CD4-positive, alpha-beta T cell (primary cell): ENCODE results near the gene HSPB7. TPM values are rescaled to one million over a fixed set of nuclear protein-coding genes. Genes with fewer than 3 reads are reported as not detected.
"Not testable (repeated sequence)": the region's sequence is repeated elsewhere in the genome, so short reads cannot be mapped to it uniquely, and the experiment has no call there.

Experiments
- ATAC-seq: fragments of 200-7000 bp; cut with Tn5 transposase; one replicate; pipeline ENCODE4 v1.10.0; 2022; ENCODE audit warnings: mild to moderate bottlenecking; ENCODE audit not compliant: poor library complexity
- CTCF ChIA-PET: fragments of 350-600 bp; sonication (Branson Sonifier 250); formaldehyde crosslinking; loops from one replicate; lab custom pipeline; 2021; ENCODE audit warnings: antibody characterized with exemption, inconsistent platforms; lab: Charles Lee
- POLR2A ChIA-PET: fragments of 350-600 bp; sonication (Branson Sonifier 250); formaldehyde crosslinking; loops from one replicate; lab custom pipeline; 2021; ENCODE audit warnings: antibody characterized with exemption, inconsistent platforms; lab: Charles Lee
- DNase-seq, 14 experiments: peaks; one replicate each; pipeline ENCODE4 v3.0.0-alpha.2; 2013 to 2020; ENCODE audit warnings: mixed read lengths in 2 of 14
- H3K27ac ChIP-seq, 2 donors: one replicate each; pipeline versions ENCODE4 v1.5.1 to v1.7.0; 2013; ENCODE audit warnings: low read length in 2 of 2, low read depth in 1 of 2, mild to moderate bottlenecking in 1 of 2
- H3K27me3 ChIP-seq, 2 experiments: 1 replicate in 1 of 2; 2 replicates in 1 of 2; pipeline versions ENCODE4 v1.6.1 to v1.7.0; 2013; ENCODE audit warnings: low read length in 2 of 2, control low read depth in 1 of 2, mild to moderate bottlenecking in 1 of 2, moderate library complexity in 1 of 2; ENCODE audit not compliant: insufficient read depth in 2 of 2, control insufficient read depth in 1 of 2
- H3K36me3 ChIP-seq: one replicate; pipeline ENCODE4 v1.6.1; 2013; ENCODE audit warnings: low read length, control low read depth; ENCODE audit not compliant: insufficient read depth
- H3K4me1 ChIP-seq: one replicate; pipeline ENCODE4 v1.6.1; 2013; ENCODE audit warnings: low read length, control low read depth; ENCODE audit not compliant: insufficient read depth
- H3K4me3 ChIP-seq: one replicate; pipeline ENCODE4 v1.5.1; 2013; ENCODE audit warnings: mild to moderate bottlenecking, low read length, moderate library complexity
- H3K9me3 ChIP-seq, 2 experiments: 1 replicate in 1 of 2; 2 replicates in 1 of 2; pipeline versions ENCODE4 v1.6.1 to v1.7.0; 2013; ENCODE audit warnings: low read length in 2 of 2, mild to moderate bottlenecking in 2 of 2, control low read depth in 1 of 2, moderate library complexity in 1 of 2; ENCODE audit not compliant: control insufficient read depth in 1 of 2, insufficient read depth in 1 of 2
- H3K27ac Mint-ChIP-seq: one replicate; pipeline ENCODE4 v1.8.0; 2020; ENCODE audit warnings: mixed read lengths
- H3K27me3 Mint-ChIP-seq: one replicate; pipeline ENCODE4 v1.8.0; 2021; ENCODE audit warnings: mixed read lengths
- H3K36me3 Mint-ChIP-seq: one replicate; pipeline ENCODE4 v1.8.0; 2021; ENCODE audit warnings: low read depth, mixed read lengths
- H3K4me1 Mint-ChIP-seq: one replicate; pipeline ENCODE4 v1.8.0; 2021; ENCODE audit warnings: low read depth, mixed read lengths
- H3K4me3 Mint-ChIP-seq: one replicate; pipeline ENCODE4 v1.8.0; 2020; ENCODE audit warnings: mild to moderate bottlenecking, mixed read lengths
- H3K9me3 Mint-ChIP-seq: one replicate; pipeline ENCODE4 v1.8.0; 2020; ENCODE audit warnings: mixed read lengths
- intact Hi-C, 2 experiments: fragments of 100-400 bp; cut with DNase I in 1 of 2; cut with micrococcal nuclease in 1 of 2; formaldehyde crosslinking; loops; one replicate each; pipeline versions ENCODE4 v1.15.1 to v1.9.0; 2023 to 2025; cut with DNase I, micrococcal nuclease
- total RNA-seq, 174 experiments: library from RNA in 2 of 174; stranded (reverse) in 2 of 174; gene quantifications; one replicate each; pipeline ENCODE4 v1.2.3 and lab custom pipeline; 2021 to 2026
- TF ChIP-seq, protein P1 (sequence below): fragments of 200-600 bp; IDR thresholded peaks from one replicate; pipeline ENCODE4 v1.8.0; 2022; ENCODE audit warnings: antibody characterized with exemption, mild to moderate bottlenecking

Gene HSPB7
- total RNA-seq, 2 experiments from 2014 or later: not detected

GRCh38 chr1:16028237-16029002, 10.6 kb upstream of the HSPB7 start:
- TF ChIP-seq, protein P1, sequence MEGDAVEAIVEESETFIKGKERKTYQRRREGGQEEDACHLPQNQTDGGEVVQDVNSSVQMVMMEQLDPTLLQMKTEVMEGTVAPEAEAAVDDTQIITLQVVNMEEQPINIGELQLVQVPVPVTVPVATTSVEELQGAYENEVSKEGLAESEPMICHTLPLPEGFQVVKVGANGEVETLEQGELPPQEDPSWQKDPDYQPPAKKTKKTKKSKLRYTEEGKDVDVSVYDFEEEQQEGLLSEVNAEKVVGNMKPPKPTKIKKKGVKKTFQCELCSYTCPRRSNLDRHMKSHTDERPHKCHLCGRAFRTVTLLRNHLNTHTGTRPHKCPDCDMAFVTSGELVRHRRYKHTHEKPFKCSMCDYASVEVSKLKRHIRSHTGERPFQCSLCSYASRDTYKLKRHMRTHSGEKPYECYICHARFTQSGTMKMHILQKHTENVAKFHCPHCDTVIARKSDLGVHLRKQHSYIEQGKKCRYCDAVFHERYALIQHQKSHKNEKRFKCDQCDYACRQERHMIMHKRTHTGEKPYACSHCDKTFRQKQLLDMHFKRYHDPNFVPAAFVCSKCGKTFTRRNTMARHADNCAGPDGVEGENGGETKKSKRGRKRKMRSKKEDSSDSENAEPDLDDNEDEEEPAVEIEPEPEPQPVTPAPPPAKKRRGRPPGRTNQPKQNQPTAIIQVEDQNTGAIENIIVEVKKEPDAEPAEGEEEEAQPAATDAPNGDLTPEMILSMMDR: no peak

GRCh38 chr1:16026723-16027484, 9.1 kb upstream of the HSPB7 start:
- TF ChIP-seq, protein P1: no peak
- ChIA-PET CTCF (no interaction called here), POLR2A (no interaction called here)
- Mint-ChIP-seq H3K9me3 (no peaks in the 10 kb centered on the region), H3K27ac (no peak overlapping the region), H3K36me3 (no peaks in the 10 kb centered on the region), H3K27me3 (peaks cover 35% of the 10 kb centered on the region), H3K4me3 (no peak overlapping the region), H3K4me1 (no peaks in the 10 kb centered on the region)
- DNase-seq: peak in 12 of 14 experiments; percentile 12 to 63 (median 36)
- Histone ChIP-seq H3K27ac (no peak overlapping the region), H3K9me3 (peaks cover 0 to 9% of the 10 kb centered on the region in 2 experiments), H3K27me3 (peaks cover 14 to 19% of the 10 kb centered on the region in 2 experiments), H3K4me3 (peak overlapping the region; percentile 17), H3K36me3 (no peaks in the 10 kb centered on the region), H3K4me1 (peaks cover 11% of the 10 kb centered on the region)
- peak; percentile 85 for ATAC-seq
- intact Hi-C loops: no loop called here

More at GRCh38 chr1:16028237-16029002, 10.6 kb upstream of the HSPB7 start:
- no peaks in the 10 kb centered on the region for H3K36me3 ChIP-seq
- no peaks in the 10 kb centered on the region for H3K36me3 Mint-ChIP-seq
- peaks cover 0 to 9% of the 10 kb centered on the region in 2 experiments for H3K9me3 ChIP-seq
- peak overlapping the region; percentile 58 for H3K4me3 Mint-ChIP-seq
- peaks cover 11% of the 10 kb centered on the region for H3K4me1 ChIP-seq
- H3K27ac ChIP-seq: no peak overlapping the region
- H3K4me3 ChIP-seq: no peak overlapping the region
- H3K4me1 Mint-ChIP-seq: no peaks in the 10 kb centered on the region
- peaks cover 39% of the 10 kb centered on the region for H3K27me3 Mint-ChIP-seq
- no peaks in the 10 kb centered on the region for H3K9me3 Mint-ChIP-seq
- intact Hi-C loops: no loop called here
- no peak for DNase-seq
- H3K27me3 ChIP-seq: peaks cover 14 to 19% of the 10 kb centered on the region in 2 experiments
- CTCF ChIA-PET: no interaction called here
- POLR2A ChIA-PET: no interaction called here
- no peak overlapping the region for H3K27ac Mint-ChIP-seq
- no peak for ATAC-seq

GRCh38 chr1:16026302-16026701, 8.5 kb upstream of the HSPB7 start:
- CTCF ChIA-PET, H3K9me3 Mint-ChIP-seq, H3K4me3 Mint-ChIP-seq, POLR2A ChIA-PET, intact Hi-C loops, H3K27ac ChIP-seq, DNase-seq, H3K36me3 Mint-ChIP-seq, H3K4me1 Mint-ChIP-seq, H3K4me3 ChIP-seq, H3K27ac Mint-ChIP-seq, H3K9me3 ChIP-seq, H3K36me3 ChIP-seq: not testable (repeated sequence)
- peaks cover 35% of the 10 kb centered on the region for H3K27me3 Mint-ChIP-seq
- Histone ChIP-seq H3K27me3 (peaks cover 14 to 19% of the 10 kb centered on the region in 2 experiments), H3K4me1 (peaks cover 11% of the 10 kb centered on the region)
- peak; percentile 18 for ATAC-seq
